Lung (tissue), 12 donors: ENCODE measurements around the gene NDUFA11. TPM values are rescaled to one million over a fixed set of nuclear protein-coding genes. Genes with fewer than 3 reads are reported as not detected.
"Not testable (repeated sequence)": the region's sequence is repeated elsewhere in the genome, so short reads cannot be mapped to it uniquely, and the experiment has no call there.

Source experiments
- ATAC-seq: fragments of 200-7000 bp; cut with Tn5 transposase; one replicate; pipeline ENCODE4 v1.9.1; 2020; ENCODE audit warnings: moderate number of reproducible peaks; ENCODE audit not compliant: insufficient read depth, low FRiP score
- DNase-seq, 3 donors: peaks; one replicate each; pipeline ENCODE4 v3.0.0-alpha.2; 2013 to 2017
- H3K27ac ChIP-seq, 2 donors: one replicate each; pipeline ENCODE4 v1.5.1; 2013; ENCODE audit warnings: mild to moderate bottlenecking in 2 of 2, moderate library complexity in 2 of 2, control low read depth in 1 of 2, inconsistent platforms in 1 of 2, low read depth in 1 of 2, low read length in 1 of 2
- H3K27me3 ChIP-seq, 3 donors: one replicate each; pipeline ENCODE4 v1.5.1; 2013; ENCODE audit warnings: low read length in 2 of 3; ENCODE audit not compliant: control insufficient read depth in 3 of 3, insufficient read depth in 3 of 3
- H3K36me3 ChIP-seq, 4 donors: one replicate each; pipeline ENCODE4 v1.5.1; 2013; ENCODE audit warnings: low read length in 4 of 4, mild to moderate bottlenecking in 1 of 4, moderate library complexity in 1 of 4; ENCODE audit not compliant: control insufficient read depth in 4 of 4, insufficient read depth in 4 of 4
- H3K4me1 ChIP-seq, 5 donors: one replicate each; pipeline ENCODE4 v1.5.1; 2013; ENCODE audit warnings: low read length in 5 of 5, mild to moderate bottlenecking in 2 of 5, moderate library complexity in 1 of 5; ENCODE audit not compliant: control insufficient read depth in 5 of 5, insufficient read depth in 5 of 5
- H3K4me3 ChIP-seq: one replicate; pipeline ENCODE4 v1.5.1; 2013; ENCODE audit warnings: mild to moderate bottlenecking, control low read depth, moderate library complexity
- H3K9ac ChIP-seq, 2 donors: one replicate each; pipeline ENCODE4 v1.5.1; 2013; ENCODE audit warnings: low read length in 2 of 2, control low read depth in 1 of 2; ENCODE audit not compliant: insufficient read depth in 1 of 2
- H3K9me3 ChIP-seq, 4 donors: one replicate each; pipeline ENCODE4 v1.5.1; 2013; ENCODE audit warnings: low read length in 3 of 4, mild to moderate bottlenecking in 1 of 4, moderate library complexity in 1 of 4; ENCODE audit not compliant: control insufficient read depth in 4 of 4, insufficient read depth in 3 of 4
- CTCF ChIP-seq: IDR thresholded peaks from 2 replicates; pipeline ENCODE4 v1.5.1; 2012; ENCODE audit warnings: mild to moderate bottlenecking; ENCODE audit errors: control extremely low read depth, extremely low read depth
- WGBS, 2 donors: extraction: QIAGEN DNeasy Blood & Tissue Kit; methylation state at CpG; one replicate each; pipeline ENCODE4 v1.1.7; 2013; 5-methylcytosine and 5-hydroxymethylcytosine counted together
- polyA plus RNA-seq, 2 donors: library from polyadenylated mRNA; stranded (reverse); fragments of 200-250 nt; gene quantifications; one replicate each; pipeline ENCODE4 v1.2.1, GENCODE V29; 2013
- total RNA-seq, 2 donors: library from RNA; depleted of rRNA in 1 of 2; stranded (reverse); fragments of >200 nt in 1 of 2; gene quantifications; one replicate each; pipeline ENCODE4 v1.2.1, GENCODE V29; 2014 to 2021
- donor health status: control.
- donor health status: control.
- donor health status: Bipolar disorder and iron deficiency.
- donor health status: healthy.
- donor health status: DM: yes; HTN: yes; CAD: no.

The NDUFA11 gene
- total and polyA plus RNA-seq, 4 donors = 52.5 to 344 (median 278) TPM

- TF ChIP-seq CTCF = no peak
- Histone ChIP-seq H3K27me3 (peaks cover 0 to 5% (median 0%) of the 10 kb centered on the region in 3 donors), H3K9ac (no peak overlapping the region), H3K27ac (no peak overlapping the region), H3K9me3 (no peaks in the 10 kb centered on the region), H3K36me3 (no peaks in the 10 kb centered on the region), H3K4me3 (no peak overlapping the region), H3K4me1 (peaks cover 0 to 6% (median 3%) of the 10 kb centered on the region in 5 donors)
- DNase-seq (no peak), ATAC-seq (no peak)
- WGBS, 2 donors = 39 to 41% methylated on average over 6 of the region's 6 CpGs
Measured at GRCh38 chr19:5880196-5880595, 23.4 kb downstream of the NDUFA11 start.

- H3K27ac ChIP-seq = no peak overlapping the region
- WGBS, 2 donors = 86 to 88% methylated on average over 9 of the region's 9 CpGs
- ATAC-seq = no peak
- H3K4me1 ChIP-seq = peaks cover 0 to 6% (median 3%) of the 10 kb centered on the region in 5 donors
- peaks cover 0 to 5% (median 0%) of the 10 kb centered on the region in 3 donors for H3K27me3 ChIP-seq
- TF ChIP-seq CTCF = no peak
- no peaks in the 10 kb centered on the region for H3K36me3 ChIP-seq
- no peak overlapping the region for H3K4me3 ChIP-seq
- no peak for DNase-seq
- no peak overlapping the region for H3K9ac ChIP-seq
- H3K9me3 ChIP-seq = no peaks in the 10 kb centered on the region
Measured at GRCh38 chr19:5877882-5878281, 25.7 kb downstream of the NDUFA11 start.

- Histone ChIP-seq H3K9me3 (no peaks in the 10 kb centered on the region), H3K27me3 (peaks cover 0 to 5% (median 0%) of the 10 kb centered on the region in 3 donors), H3K36me3 (no peaks in the 10 kb centered on the region), H3K9ac (no peak overlapping the region), H3K27ac (no peak overlapping the region), H3K4me3 (no peak overlapping the region), H3K4me1 (peaks cover 0 to 6% (median 3%) of the 10 kb centered on the region in 5 donors)
- no peak for TF ChIP-seq CTCF
- ATAC-seq = no peak
- DNase-seq = no peak
- WGBS, 2 donors = 83 to 87% methylated on average over 8 of the region's 8 CpGs
Measured at GRCh38 chr19:5877427-5877826, 26.2 kb downstream of the NDUFA11 start.

GRCh38 chr19:5874496-5874895, 29.1 kb downstream of the NDUFA11 start:
- H3K9me3 ChIP-seq, ATAC-seq, DNase-seq: not testable (repeated sequence)

More at GRCh38 chr19:5874496-5874895, 29.1 kb downstream of the NDUFA11 start:
- H3K36me3 ChIP-seq, H3K27ac ChIP-seq, H3K4me3 ChIP-seq, H3K4me1 ChIP-seq, H3K27me3 ChIP-seq, H3K9ac ChIP-seq: not testable (repeated sequence)
- WGBS, 2 donors = 81 to 85% methylated on average over 7 of the region's 7 CpGs
